ENCODE results near the gene TMEM14A.
"Not testable (repeated sequence)": the region's sequence is repeated elsewhere in the genome, so short reads cannot be mapped to it uniquely, and the experiment has no call there.

Gene TMEM14A

DNA sequence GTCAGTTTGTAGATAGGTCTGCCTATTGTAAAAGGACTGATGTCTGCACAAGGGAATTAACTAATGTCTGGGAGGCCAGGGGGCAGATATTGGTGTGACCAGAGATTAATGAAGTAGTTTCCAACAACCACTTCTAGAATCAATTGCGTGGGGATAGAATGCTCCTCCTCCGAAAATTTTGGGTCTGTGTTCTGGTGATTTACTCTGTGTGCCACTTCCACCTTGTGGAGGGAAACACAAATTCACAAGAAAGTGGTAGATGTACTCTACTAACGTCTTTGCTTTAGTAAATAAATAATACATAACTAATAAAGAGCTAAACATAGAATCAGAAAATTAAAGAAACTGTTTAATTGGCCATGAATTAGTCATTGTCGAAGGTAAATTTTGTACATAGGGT lies 25.5 kb downstream of the TMEM14A start:
- DNase-seq (ENCODE audit: low read depth in 2 of 2), result no peak

GRCh38 chr6:52697903-52698302 lies 27.0 kb downstream of the TMEM14A start:
- no peak for DNase-seq (ENCODE audit: low read depth in 2 of 2)

GRCh38 chr6:52704060-52704459 lies 33.1 kb downstream of the TMEM14A start:
- DNase-seq (ENCODE audit: low read depth in 2 of 2), result no peak

DNA sequence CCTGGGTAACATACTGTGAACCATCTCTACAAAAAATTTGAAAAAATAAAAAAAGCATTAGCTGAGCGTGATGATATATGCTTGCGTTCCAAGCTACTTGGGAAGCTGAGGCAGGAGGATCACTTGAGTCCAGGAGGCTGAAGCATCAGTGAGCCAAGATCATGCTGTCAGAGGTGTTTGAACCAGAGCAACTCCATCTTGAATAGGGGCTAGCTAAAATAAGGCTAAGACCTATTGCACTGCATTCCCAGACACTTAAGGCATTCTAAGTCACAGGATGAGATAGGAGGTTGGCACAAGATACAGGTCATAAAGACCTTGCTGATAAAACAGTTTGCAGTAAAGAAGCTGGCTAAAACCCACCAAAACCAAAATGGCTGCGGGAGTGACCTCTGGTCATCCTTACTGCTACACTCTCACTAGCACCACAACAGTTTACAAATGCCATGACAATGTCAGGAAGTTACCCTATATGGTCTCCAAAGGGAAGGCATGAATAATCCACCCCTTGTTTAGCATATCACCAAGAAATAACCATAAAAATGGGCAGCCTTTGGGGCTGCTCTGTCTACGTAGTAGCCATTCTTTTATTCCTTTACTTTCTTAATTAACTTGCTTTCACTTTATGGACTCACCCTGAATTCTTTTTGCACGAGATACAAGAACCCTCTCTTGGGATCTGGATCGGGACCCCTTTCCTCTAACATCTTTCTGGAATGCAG lies 34.0 kb downstream of the TMEM14A start:
- not testable (repeated sequence) for DNase-seq (ENCODE audit: low read depth in 2 of 2)

GRCh38 chr6:52706001-52706400 lies 35.1 kb downstream of the TMEM14A start:
- no peak for DNase-seq (ENCODE audit: low read depth in 2 of 2)

GRCh38 chr6:52707963-52708680 lies 37.2 kb downstream of the TMEM14A start:
- no peak for DNase-seq (ENCODE audit: low read depth in 2 of 2)

DNA sequence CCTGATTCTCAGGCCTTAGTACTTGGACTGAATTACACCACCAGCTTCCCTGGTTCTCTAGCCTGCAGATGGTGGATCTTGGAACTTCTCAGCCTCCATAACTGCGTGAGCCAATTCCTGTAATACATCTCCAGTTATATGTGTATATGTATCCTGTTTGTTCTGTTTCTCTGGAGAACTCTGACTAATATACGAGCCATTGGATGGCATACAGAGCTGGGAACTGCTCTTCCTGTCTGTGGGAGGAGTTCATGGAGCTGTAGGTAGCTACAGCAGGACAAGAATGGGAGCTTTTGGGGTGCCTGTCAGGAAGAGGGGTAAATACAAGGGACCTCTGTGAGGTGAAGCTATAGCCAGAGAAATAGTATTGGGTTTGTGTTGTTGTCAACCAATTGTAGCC lies 41.2 kb downstream of the TMEM14A start:
- no peak for DNase-seq (ENCODE audit: low read depth in 2 of 2)

GRCh38 chr6:52714761-52715160 lies 43.8 kb downstream of the TMEM14A start:
- not testable (repeated sequence) for DNase-seq (ENCODE audit: low read depth in 2 of 2)

DNA sequence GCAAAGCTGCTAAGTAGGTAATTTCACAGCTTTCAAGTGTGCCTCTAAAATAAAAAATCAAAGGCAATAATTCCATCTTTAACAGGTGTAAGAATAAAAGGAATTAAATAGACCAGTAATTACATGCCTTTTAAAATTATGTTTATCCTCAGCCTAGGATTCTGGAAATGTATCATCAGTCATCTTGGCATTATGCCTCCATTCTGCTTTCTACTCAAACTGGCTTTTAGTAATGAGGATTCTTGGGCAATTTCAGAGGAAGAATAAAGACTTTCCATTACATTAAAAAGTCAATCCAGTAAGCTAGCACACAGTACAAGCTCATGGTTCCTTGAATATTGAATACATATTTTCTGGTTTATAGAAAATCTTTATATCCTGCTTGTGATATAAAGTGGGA lies 47.6 kb downstream of the TMEM14A start:
- DNase-seq (ENCODE audit: low read depth in 2 of 2), result no peak

DNA sequence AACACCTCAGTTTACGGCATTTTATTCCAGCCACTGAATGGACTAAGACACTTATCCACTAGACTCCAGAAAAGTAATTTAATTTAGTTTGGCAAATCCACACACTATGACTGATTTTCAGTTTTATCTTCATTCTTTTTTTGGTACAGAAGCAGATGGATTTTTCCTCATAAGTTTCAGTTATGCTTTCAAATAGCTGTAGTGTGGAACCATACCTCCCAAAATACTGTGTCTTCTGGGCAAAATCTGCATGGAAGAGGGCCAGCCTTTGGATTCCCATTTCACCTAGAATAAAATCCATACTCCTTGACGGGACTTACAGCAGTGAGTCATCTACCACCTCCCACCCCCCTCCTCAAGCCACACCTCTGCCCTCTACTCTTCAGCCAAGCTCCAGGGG lies 49.4 kb downstream of the TMEM14A start:
- no peak for DNase-seq (ENCODE audit: low read depth in 2 of 2)

GRCh38 chr6:52724042-52724405 lies 53.1 kb downstream of the TMEM14A start:
- DNase-seq (ENCODE audit: low read depth in 2 of 2), result no peak

GRCh38 chr6:52724406-52725121 lies 53.7 kb downstream of the TMEM14A start:
- DNase-seq (ENCODE audit: low read depth in 2 of 2), result peak; percentile 15 to 55

GRCh38 chr6:52725143-52725534 lies 54.2 kb downstream of the TMEM14A start:
- no peak for DNase-seq (ENCODE audit: low read depth in 2 of 2)

- no peak for DNase-seq (ENCODE audit: low read depth in 2 of 2)
These were observed 54.8 kb downstream of the TMEM14A start for GRCh38 chr6:52725535-52726192.

DNA sequence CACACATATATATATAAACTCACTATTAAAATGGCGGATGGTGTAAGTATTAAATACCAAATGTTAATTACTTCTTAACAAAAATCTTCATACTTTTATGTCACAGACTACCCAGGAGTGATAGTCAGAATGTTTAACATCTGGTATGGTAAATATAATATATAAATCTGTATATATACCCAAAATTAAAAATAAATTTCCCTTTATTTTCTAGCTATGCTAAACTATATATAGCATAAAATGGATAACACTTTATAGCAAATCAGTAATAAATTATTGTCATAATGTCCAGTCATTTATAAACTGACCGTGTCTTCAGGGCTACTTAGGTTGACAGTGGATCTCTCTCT lies 55.3 kb downstream of the TMEM14A start:
- no peak for DNase-seq (ENCODE audit: low read depth in 2 of 2)

- no peak for DNase-seq (ENCODE audit: low read depth in 2 of 2)
These were observed 56.0 kb downstream of the TMEM14A start for GRCh38 chr6:52726741-52727535.

GRCh38 chr6:52727908-52728307 lies 57.0 kb downstream of the TMEM14A start:
- no peak for DNase-seq (ENCODE audit: low read depth in 2 of 2)

DNA sequence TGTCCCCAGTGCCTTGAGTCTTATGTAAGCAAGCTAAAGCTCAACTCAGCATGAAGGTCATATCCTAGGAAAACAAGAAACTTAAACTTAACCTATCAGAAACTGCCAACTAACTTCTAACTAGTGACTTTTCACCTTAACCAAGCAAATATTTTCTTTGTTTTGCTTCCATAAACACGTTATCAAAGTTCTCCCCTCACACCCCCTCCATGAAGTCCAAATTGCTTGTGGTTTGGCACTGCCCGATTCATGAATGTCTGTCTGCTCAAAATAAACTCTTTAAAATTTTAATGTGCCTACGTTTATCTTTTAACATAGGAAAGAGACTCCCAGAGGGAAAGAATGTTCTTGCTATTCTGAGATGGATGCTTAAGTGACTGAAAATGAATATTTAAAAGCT lies 57.5 kb downstream of the TMEM14A start:
- no peak for DNase-seq (ENCODE audit: low read depth in 2 of 2)

GRCh38 chr6:52729576-52729975 lies 58.7 kb downstream of the TMEM14A start:
- no peak for DNase-seq (ENCODE audit: low read depth in 2 of 2)

- no peak for DNase-seq (ENCODE audit: low read depth in 2 of 2)
These were observed 60.8 kb downstream of the TMEM14A start for GRCh38 chr6:52731719-52732118.

DNA sequence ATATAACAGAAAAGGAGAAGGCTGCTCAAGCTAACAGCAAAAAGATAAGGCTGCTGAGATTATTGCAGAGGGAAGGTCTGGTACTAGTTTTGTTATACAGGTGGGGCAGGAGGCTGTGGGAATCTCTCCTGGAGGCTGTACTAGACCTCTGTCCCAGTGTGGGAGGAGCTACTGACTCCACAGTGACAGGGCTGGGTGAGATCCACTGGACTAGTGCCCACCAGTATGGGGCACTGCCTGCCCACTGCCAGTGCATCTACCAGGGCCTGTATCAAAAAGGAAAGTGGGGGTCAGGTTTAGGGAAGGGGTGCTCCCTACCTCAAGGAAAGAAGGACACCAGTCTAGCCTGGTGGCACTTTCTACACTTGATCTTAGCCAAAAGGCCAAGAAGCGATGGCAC lies 62.3 kb downstream of the TMEM14A start:
- no peak for DNase-seq (ENCODE audit: low read depth in 2 of 2)

GRCh38 chr6:52734072-52734471 lies 63.2 kb downstream of the TMEM14A start:
- DNase-seq (ENCODE audit: low read depth in 2 of 2), result no peak
